Iris pigment epithelial cell (primary cell): ENCODE measurements around the gene PTPRD.
A peak's percentile ranks its signal among the peaks of the same experiment; 100 is the strongest.
"Not testable (repeated sequence)": the region's sequence is repeated elsewhere in the genome, so short reads cannot be mapped to it uniquely, and the experiment has no call there.

Source experiments
- DNase-seq: peaks from one replicate; pipeline ENCODE4 v3.0.0-alpha.2; 2011; ENCODE audit warnings: low read depth

The PTPRD gene

DNA sequence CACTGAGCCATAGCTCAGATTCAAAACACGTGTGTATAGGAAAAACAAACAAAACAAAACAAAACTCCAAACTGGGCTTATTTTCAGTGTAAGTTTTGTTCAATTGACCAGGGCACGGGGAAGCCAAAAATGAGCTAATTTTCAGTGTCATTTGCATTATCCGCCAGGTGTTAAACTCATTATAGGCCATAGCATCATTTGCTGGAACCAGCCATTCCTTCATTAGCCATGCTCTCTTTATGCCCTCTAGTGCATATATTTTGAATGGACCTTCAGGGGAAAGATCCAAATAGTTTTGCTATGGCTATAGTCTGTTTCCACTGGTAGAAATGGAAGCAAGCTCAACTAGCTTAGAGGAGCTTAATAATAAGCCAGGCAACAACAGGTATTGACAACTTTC lies 1608.0 kb downstream of the PTPRD start:
- DNase-seq = no peak

DNA sequence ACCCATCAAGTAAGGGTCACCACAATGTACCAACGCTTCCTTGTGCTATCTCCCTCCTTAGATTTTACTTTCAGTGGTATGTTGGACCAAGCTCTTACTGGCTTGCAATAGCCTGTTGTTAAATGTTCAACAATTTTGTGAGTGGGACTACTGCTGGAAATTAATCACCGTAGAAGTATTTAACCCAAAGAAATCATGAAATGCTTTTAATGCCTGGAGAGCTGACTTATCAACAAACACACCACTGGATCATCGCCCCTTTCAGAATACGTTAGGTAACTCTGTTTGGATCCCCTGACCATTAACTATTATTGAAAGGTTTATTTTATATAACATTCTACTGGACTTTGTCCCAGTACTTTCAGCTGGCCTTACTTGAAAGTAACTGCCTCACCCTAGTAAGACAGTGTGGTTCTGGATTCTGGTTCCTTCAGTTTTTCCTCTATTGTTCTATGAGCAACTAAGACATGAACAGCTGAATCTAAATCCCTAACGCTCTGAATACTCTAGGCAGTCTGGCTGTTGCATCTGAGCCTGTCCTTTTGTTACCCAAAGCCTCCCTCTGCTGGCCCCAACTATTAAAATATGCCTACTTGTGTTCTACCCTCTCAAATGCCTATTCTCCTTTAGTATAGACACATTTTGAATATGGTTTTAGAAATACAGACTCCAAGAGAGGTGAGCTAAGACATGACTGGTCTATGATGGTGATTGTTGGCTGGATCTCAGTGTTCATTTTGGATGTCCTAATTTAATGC lies 1609.8 kb downstream of the PTPRD start:
- peak; percentile 1 for DNase-seq

DNA sequence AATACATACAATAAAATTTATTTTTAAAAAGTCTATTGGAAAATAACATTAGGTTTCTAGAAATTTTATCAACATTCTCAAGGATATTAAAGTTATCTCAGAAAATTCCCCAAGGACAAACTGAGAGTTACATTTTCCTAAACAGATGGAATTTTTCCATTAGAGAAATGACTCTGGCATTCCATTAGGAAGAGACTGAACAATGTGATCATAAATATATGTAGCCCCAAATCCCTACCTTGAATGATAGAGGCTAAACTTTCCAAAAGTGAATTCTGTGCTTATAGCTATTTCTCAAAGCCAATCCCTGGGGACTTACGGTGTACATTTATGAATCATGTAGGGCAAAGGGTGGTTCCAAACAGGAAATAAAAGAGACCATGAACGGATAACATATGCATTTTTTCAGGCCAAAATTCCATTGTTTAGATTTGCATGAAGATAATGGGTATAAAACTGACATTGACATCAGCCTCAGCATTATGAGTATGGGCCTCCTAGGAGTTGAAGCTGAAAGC lies 1632.2 kb downstream of the PTPRD start:
- DNase-seq = no peak

DNA sequence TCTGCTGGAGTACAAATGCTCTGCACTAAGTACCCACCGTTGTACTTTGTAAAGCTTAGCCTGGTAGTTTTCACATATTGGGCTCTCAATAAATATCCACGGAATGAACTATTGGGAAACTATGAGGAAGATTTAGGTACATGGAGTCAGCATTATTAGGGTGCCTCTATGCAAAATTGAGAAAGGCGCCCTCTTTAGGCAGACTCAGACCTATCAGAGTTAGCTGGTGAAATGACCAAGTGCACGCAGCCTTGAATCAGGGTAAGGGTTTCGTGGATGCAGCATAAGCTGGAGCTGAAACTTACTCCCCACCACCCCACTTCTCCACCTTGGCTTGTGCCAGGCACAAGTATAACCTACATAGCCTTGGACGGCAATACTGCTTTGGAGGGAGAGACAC lies 1634.5 kb downstream of the PTPRD start:
- no peak for DNase-seq

DNA sequence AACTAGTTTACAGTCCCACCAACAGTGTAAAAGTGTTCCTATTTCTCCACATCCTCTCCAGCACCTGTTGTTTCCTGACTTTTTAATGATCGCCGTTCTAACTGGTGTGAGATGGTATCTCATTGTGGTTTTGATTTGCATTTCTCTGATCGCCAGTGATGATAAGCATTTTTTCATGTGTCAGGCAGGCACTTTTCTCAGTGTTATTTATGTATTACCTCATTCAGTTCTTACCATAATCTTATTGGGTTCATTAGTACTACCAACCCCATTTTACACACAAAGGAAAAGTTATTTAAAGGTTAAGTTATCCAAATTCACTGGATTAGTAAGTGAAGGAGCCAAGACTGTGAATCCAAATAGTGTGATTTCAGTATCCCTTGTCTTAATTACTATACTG lies 1644.5 kb downstream of the PTPRD start:
- DNase-seq = not testable (repeated sequence)

DNA sequence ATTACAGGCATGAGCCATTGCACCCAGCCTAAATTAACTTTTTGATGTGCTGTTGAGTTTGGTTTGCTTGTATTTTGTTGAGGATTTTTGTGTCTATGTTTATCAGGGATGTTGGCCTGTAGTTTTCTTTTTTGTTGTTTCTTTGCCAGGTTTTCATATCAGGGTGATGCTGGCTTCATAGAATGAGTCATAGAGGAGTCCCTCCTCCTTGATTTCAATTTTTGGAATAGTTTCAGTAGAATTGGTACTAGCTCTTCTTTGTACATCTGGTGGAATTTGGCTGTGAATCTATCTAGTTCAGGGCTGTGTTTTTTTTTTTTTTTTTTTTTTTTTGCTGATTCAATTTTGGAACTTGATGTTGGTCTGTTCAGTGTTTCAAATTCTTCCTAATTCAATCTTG lies 1648.9 kb downstream of the PTPRD start:
- no peak for DNase-seq

DNA sequence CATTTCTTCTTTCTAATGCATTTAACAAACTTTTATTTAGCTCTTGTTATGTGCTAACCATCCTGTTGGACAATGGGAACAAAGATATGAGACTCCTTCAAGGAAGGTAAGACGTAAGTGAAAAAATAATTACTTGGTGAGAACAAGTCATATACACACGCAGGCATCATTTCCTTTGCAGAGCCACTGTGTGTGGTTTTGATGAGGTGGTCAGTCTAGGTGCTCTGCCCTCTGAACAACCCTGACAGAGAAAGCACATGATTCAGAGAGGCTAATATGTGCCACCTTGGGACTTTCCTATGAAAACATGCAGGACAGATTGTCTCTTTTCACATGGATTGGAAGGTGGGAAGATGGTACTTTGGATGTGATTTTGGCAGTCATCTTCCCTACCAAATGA lies 1650.7 kb downstream of the PTPRD start:
- DNase-seq = no peak

DNA sequence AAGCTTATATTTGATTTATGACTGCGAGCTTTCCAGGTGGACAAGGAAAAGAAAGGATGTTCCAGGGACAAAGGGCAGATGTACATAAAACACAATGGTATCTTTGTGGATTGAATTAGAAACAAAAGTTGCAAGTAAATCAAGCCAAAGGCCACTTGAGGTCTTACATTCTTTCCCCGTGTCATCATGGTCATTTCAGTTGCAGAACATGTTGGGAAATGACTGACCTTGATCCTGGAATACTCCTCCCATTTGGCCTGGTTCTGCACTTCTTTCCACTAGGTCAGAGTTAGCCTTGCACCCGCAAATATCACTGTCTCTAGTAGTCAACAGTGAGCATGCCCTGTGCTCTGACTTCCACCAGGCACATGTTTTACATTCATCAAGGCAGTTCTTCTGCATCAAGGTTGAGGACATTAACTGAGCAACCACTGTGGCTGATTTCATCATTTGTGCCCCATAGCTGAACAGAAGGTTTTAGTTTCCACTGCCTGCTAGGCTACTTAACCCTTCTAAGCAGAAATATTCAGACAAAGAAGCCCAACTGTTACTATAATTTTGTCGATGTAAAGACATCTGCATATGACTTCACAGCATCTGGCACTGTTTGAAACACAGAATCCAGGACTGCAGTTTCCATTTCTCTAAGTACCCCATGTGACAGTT lies 1651.5 kb downstream of the PTPRD start:
- no peak for DNase-seq

DNA sequence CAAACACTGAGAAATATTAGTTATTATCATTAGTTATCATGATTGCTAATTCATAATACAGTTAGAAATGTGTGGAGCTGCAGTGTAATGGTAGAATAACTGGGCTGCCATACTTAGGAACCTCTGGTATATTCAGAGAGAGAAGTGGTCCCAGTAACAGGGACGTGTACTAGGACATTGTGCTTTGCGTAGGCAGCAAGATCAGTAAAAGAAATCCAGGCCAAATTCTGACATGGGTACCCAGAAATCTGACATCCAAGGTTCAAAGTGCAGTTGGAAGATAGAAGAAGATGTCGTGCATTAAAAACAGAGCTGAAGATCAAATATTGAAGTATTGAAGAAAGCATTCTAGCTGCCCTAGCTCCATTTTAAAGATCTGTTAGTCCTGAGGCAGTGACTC lies 1652.5 kb downstream of the PTPRD start:
- no peak for DNase-seq

DNA sequence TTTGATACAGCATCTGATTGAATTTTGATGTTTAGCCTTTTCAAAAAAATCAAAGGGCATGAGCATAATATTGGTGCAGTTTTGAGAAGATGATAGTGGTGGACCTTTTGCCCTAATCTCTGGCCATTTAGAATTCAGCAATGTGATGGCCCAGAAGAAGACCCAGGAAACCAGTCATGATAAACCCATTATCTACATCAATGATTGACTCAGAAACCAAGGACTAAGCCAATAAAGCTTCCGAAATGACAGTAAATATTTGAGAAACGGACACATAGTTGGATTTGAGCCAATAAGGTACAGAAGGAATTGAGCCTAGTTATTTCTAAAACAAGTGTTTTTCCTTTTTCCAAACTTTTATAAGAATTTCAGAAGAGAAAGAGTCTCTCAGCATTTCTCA lies 1654.4 kb downstream of the PTPRD start:
- DNase-seq = no peak

DNA sequence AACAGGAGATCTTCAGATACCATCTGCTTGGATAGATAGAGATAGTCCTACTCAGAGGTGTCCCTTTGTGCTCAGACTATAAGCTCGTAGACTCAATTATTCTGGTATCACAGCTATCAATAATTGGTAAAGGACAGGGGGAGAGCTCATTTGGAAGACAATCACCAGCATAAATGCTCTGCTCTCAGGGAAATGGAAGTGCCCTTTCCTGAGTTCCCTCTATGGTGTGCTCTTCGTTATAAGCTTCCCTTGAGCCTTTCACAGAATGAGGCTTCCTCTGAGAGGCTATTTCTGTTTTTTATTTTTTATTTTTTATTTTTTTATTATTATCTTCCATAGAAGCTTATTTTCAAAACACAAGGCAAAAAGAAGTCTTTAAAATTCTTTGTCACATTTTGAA lies 1657.5 kb downstream of the PTPRD start:
- no peak for DNase-seq

DNA sequence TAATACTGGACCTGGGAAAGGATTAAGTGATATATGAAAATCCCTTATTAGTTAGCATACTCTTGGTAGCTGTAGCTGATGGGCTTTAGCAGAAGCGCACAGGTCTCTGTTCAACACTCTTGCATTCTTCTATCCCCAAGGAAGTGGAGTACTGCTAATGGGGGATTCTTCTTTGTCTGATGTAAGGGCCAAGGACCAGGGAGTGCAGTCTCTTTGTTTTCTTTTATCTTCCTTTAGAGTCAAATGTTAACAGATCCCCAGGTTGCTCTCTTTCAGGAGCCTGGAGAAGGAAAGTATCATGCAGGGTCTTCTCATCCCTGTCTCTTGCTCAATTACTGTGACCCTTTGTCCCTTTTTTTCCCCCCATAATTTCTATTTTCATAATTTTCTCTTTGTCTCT lies 1666.3 kb downstream of the PTPRD start:
- no peak for DNase-seq

DNA sequence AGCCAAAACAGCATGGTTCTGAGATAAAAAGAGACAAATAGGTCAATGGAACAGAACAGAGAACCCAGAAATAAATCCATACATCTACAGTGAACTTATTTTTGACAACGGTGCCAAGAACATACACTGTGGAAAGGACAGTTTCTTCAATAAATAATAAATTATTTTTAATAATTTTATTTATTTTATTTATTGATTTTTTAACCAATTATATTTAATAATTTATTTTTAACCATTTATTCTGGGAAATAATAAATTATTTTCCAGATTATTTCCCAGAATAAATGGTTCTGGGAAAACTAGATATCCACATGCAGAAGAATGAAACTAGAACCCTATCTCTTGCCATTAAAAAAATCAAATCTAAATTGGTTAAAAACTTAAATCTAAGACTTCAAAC lies 1669.4 kb downstream of the PTPRD start:
- no peak for DNase-seq

DNA sequence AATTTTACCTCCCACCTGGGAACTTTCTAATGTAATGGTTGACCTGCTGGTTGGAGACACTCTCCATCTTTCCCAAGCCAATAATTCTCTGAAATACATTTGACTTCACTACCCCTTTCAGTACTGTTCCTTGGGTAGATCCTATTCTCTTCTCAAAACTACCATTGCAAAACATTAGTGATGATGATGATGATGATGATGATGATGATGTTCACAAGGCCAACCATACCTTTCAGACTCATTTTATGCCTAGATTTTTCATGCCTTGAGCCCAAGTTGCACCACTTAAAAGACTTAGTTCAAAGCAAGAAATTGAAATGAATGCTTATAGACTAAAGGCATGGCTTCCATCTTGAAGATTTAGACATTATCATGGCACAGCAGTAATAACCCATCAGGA lies 1672.2 kb downstream of the PTPRD start:
- no peak for DNase-seq

DNA sequence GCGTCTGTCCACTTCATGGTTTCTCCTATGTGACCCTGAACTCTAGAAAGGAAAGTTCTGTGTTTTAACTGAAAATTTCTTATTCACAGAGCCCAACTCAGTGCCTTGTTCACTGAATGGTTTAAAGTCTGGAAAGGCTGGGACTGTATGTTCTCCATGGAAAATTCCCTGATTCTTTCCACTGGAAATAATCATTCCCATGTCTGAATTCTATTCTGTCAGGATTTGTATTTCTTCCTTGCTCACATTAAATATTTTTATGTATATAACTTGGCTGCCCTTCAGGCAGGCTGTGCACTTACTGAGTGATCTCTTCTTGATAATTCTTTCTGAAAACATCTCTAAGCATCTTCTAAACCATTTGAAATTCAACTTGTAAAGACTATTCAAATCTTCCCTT lies 1686.3 kb downstream of the PTPRD start:
- no peak for DNase-seq

DNA sequence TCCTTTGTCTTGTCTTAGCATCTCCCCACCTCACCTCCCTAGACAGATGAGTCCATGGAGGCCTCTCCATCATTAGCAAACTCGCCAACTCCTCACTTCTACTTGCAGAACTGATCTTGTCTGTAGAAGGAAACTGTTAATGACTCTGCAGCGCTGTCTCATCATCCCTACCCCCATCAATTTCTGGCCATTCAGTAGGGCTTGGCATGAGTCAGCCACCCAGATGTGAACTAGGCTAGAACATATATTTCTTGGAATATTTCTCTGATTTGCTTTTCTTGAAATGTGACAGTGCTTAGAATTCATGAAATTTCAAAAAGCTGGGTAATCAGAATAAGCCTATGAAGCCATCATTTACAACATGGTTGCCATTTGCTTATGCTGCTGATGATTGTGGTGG lies 1688.2 kb downstream of the PTPRD start:
- no peak for DNase-seq

DNA sequence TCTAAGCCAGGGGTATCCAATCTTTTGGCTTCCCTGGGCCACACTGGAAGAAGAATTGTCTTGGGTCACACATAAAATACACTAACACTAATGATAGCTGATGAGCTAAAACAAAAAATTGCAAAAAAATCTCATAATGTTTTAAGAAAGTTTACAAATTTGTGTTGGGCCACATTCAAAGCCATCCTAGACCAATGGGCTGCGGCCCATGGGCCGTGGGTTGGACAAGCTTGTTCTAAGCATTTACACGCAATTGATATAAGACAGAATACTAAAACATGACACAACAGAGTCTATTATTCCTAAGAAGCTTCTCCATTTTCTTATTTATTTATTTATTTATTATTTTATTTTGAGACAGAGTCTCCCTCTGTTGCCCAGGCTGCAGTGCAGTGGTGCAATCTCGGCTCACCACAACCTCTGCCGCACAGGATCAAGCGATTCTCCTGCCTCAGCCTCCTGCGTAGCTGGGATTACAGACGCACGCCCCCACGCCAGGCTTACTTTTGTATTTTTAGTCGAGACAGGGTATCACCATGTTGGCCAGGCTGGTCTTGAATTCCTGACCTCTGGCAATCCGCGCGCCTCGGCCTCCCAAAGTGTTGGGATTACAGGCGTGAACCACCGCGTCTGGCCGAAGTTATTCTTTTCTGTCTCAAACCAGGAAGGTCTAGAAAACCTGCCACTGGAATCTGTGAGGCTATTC lies 1692.2 kb downstream of the PTPRD start:
- DNase-seq = not testable (repeated sequence)

DNA sequence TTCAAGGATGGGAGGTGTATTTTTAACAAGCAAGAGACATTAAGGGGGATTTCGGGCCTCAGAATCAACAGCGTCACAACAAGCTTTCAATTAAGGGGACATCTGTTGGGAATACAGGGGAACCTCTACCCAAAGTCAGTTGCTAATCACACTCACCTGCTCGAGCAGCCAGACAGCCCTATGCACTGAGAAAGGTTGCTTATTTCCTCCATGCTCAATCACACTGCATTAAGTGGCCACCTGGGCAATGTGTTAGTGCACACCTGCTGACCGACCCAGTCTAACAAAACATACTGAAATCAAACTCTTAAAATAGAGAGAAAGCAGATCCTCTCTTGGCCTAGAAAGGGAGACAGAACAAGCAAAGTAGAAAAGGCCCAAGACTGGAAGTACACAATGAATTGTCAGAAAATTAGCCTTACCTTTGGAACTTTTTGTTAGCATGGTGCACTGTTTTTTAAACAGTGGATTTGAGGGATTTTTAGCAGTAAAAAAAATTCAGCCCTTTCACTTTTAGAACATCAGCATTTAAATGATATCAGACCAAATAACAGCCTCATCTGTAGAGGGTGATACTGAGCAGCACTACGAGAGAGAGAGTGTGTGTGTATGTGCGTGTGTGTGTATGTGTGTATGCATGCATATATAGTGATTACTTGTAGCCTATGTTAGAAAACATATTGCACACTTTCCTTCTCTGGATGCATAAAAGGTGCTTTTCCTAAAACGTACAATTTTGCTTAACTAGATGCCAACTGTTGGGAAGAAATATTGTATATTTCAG lies 1694.7 kb downstream of the PTPRD start:
- no peak for DNase-seq

DNA sequence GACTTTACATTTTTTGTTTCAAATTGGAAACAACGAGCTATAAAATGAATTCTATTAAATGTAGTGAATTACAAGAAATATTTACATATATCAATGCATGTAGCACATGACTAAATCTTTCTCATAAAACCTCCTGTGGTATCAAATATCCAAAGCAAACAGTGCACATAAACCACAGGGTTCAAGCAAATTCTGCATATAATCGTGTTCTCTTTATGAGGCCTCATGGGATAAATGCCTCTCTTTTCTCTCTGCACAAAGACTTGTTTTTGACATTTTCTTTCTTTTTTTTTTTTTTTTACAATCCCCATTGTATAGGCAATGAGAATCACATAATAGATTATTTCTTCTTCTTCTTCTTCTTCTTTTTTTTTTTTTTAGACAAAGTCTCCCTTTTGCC lies 1696.0 kb downstream of the PTPRD start:
- DNase-seq = no peak

DNA sequence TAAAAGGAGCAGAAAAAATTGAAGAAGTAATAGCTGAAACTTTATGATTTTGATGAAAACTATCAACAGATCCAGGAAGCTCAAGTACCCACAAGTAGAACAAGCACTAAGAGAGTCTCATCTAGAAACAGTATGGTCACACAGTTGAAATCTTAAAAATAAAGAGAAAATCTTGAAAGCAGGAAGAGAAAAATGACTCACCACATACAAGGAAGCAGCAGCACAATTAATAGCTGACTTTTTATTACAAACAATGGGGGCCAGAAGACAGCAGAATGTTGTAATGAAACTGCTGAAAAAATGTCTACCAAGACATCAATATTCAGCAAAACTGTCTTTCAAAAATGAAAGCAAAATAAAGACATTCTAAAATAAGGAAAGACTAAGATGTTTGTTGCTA lies 1704.9 kb downstream of the PTPRD start:
- DNase-seq = no peak

DNA sequence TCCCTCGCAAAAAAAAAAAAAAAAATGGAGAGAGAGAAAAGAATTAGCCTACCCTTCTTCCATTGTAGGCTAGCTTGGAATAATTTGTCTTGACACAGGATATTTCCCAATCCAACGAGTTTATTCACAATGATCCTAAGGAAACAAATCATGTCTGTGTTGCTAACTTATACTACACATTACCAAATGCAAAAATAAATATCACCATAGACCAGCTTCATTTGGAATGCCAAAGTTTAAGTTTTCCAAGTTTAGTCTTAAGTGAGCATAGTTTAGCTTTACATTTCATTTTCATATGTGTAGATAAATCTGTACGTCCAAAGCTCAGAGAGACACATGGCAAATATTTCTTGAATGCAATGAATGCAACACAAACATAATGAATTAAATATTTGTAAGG lies 1707.1 kb downstream of the PTPRD start:
- no peak for DNase-seq

DNA sequence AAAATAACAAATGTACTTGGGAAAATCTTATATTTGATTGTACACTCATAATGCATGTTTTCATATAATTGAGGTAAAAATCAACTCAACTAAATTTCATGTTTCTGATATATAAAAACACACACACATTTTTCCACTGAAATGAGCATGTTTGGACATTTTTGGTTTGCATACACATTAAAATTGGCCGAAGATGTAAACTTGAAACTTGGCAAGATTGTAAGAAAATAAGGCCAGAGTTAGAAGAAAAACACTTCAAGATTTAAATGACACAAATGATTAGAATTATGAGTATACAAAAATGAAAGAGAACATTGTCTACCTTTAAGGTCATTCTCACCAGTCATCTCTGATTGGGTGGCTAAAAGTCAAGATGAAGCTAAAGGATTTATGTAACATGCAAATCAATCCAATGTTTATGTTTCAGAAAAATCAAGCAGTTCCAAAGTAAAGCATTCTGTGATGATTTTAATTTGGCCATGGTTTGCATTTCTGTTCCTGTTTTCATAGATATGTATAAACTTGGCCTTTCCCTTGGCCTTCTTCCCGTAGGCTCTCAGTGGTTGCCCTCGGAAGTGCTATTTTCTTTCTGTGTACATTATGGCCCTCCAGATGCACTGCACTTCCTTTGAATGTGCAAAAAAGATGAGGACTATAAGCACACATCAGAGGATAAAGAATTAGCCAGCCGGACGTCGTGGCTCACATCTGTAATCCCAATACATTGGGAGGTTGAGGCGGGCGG lies 1707.9 kb downstream of the PTPRD start:
- no peak for DNase-seq
